ENCODE results near the gene EXOC7. TPM values are rescaled to one million over a fixed set of nuclear protein-coding genes. Genes with fewer than 3 reads are reported as not detected.

Gene EXOC7
- polyA plus RNA-seq, 4 donors: 47.3 to 88.0 (median 49.7) TPM

GRCh38 chr17:76125391-76125675 lies 21.7 kb upstream of the EXOC7 start:
- DNase-seq (no peak), FAIRE-seq (no peak)
- H3K27me3 ChIP-seq (ENCODE audit: control insufficient read depth in 3 of 3, insufficient read depth in 3 of 3, low read length in 3 of 3): no peaks in the 10 kb centered on the region
- H3K4me3 ChIP-seq (ENCODE audit: low read depth in 1 of 3, low read length in 3 of 3): no peak overlapping the region
- H3K27ac ChIP-seq (ENCODE audit: low read depth in 1 of 3, low read length in 2 of 3): no peak overlapping the region
- 81 to 90% (median 85%) methylated on average over 5 of the region's 5 CpGs for WGBS, 3 donors
- H3K4me1 ChIP-seq (ENCODE audit: control insufficient read depth in 3 of 3, insufficient read depth in 2 of 3, low read depth in 1 of 3, low read length in 2 of 3): peaks cover 0 to 4% (median 0%) of the 10 kb centered on the region in 3 donors
- H3K9me3 ChIP-seq (ENCODE audit: control insufficient read depth in 2 of 2, insufficient read depth in 1 of 2, low read depth in 1 of 2, low read length in 1 of 2): no peaks in the 10 kb centered on the region
- H3K36me3 ChIP-seq (ENCODE audit: control insufficient read depth in 3 of 3, insufficient read depth in 2 of 3, low read depth in 1 of 3, low read length in 3 of 3): peaks cover 0 to 2% (median 0%) of the 10 kb centered on the region in 3 donors

DNA sequence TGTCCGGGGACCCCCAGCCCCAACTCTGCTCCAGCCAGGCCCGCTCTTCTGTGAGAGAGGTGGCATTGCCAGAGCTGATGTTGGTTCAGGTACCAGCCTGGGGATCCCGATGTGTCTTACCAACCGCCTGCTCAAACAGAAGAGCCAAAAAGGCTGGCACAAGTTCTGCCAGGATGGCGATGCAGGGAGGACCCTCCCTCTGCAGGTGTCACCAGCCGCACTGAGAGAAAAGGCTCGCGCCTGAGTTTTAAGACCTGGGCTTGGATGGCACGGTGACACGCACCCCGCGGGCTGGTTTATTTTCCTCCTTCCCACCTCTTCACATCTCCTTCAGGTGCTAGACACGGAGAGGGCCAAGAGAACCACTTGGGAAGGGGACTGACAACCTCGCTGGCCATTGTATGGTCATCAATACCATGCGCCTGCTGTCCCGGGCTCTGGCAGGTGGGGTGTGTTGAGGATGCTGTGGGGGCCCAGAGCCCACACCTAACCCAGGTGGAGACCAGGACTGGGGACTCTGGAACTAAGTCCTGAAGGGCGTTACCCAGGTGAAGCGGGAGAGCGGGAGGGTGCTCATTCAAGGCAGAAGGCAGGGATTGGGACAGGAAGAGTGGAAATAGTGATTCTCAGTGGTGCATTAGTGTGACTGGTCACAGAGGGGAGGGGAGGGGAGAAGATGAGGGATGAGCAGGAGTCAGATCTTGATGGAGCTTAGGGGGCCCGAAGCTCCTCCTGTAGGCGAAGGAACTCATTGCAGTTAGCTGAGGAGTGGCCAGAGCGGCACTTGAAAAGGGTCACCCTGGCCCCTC lies 21.2 kb upstream of the EXOC7 start:
- WGBS, 3 donors: 84 to 89% (median 88%) methylated on average over 22 of the region's 22 CpGs

DNA sequence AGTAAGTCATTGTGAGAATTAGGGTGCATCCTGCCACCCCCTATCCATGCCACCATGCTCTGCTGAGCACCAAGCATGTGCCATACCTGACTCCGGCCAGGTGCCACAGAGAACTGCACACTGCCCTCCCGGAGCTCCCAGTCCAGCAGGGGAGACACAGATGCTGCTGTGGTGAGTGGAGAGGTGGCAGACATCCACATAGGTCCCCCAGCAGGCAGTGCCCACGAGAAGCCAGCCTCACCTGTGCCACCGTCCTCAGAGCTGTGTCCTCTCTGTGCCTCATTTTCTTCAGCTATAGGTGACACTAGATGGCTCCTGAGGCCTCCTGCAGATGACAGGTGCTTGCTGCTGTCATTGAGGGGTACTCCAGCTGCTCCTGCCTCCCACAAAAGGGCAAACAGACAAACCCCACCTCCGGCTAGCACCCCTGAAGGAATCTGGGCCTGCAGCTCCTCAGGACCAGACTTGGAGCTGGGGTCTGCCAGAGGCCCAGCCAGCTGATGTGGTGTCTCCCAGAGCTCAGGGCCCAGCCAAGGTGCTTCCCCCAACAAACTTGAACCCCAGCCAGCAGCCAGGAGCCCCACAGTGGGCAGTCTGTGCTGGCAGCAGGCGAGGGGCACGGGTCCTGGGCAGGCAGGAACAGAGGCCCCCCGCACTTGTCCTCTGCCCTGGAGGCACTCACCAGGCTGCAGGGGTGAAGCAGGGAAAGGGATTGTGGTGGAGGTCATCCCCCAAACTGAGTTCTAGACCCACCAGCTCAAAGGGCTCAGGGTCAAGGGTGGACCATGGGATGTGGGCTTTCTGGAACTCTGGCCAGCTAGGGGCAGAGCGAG lies 20.4 kb upstream of the EXOC7 start:
- FAIRE-seq (no peak), DNase-seq (no peak)
- 68 to 79% (median 69%) methylated on average over 8 to 9 of the region's 9 CpGs for WGBS, 3 donors
- Histone ChIP-seq H3K4me1 (ENCODE audit: control insufficient read depth in 3 of 3, insufficient read depth in 2 of 3, low read depth in 1 of 3, low read length in 2 of 3) (peaks cover 0 to 4% (median 0%) of the 10 kb centered on the region in 3 donors), H3K27me3 (ENCODE audit: control insufficient read depth in 3 of 3, insufficient read depth in 3 of 3, low read length in 3 of 3) (no peaks in the 10 kb centered on the region), H3K4me3 (ENCODE audit: low read depth in 1 of 3, low read length in 3 of 3) (no peak overlapping the region), H3K9me3 (ENCODE audit: control insufficient read depth in 2 of 2, insufficient read depth in 1 of 2, low read depth in 1 of 2, low read length in 1 of 2) (no peaks in the 10 kb centered on the region), H3K27ac (ENCODE audit: low read depth in 1 of 3, low read length in 2 of 3) (no peak overlapping the region), H3K36me3 (ENCODE audit: control insufficient read depth in 3 of 3, insufficient read depth in 2 of 3, low read depth in 1 of 3, low read length in 3 of 3) (peaks cover 0 to 2% (median 0%) of the 10 kb centered on the region in 3 donors)

More for the DNA sequence above, 21.2 kb upstream of the EXOC7 start:
- Histone ChIP-seq H3K4me3 (ENCODE audit: low read depth in 1 of 3, low read length in 3 of 3) (no peak overlapping the region), H3K27ac (ENCODE audit: low read depth in 1 of 3, low read length in 2 of 3) (no peak overlapping the region), H3K36me3 (ENCODE audit: control insufficient read depth in 3 of 3, insufficient read depth in 2 of 3, low read depth in 1 of 3, low read length in 3 of 3) (peaks cover 0 to 2% (median 0%) of the 10 kb centered on the region in 3 donors), H3K9me3 (ENCODE audit: control insufficient read depth in 2 of 2, insufficient read depth in 1 of 2, low read depth in 1 of 2, low read length in 1 of 2) (no peaks in the 10 kb centered on the region), H3K27me3 (ENCODE audit: control insufficient read depth in 3 of 3, insufficient read depth in 3 of 3, low read length in 3 of 3) (no peaks in the 10 kb centered on the region), H3K4me1 (ENCODE audit: control insufficient read depth in 3 of 3, insufficient read depth in 2 of 3, low read depth in 1 of 3, low read length in 2 of 3) (peaks cover 0 to 4% (median 0%) of the 10 kb centered on the region in 3 donors)
- DNase-seq: no peak
- no peak for FAIRE-seq

DNA sequence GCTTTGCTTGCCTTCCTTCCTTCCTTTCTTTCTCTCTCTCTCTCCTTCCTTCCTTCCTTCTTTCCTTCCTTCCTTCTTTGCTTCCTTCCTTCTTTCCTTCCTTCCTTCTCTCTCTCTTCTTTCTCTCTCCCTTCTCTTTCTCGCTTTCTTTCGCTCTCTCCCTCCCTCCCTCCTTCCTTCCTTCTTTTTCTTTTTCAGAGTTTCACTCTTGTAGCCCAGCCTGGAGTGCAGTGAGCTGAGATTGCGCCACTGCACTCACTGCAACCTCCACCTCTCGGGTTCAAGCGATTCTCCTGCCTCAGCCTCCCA lies 19.6 kb upstream of the EXOC7 start:
- H3K27ac ChIP-seq (ENCODE audit: low read depth in 1 of 3, low read length in 2 of 3): no peak overlapping the region
- FAIRE-seq: no peak
- WGBS, 3 donors: 80 to 90% (median 82%) methylated on average over 5 of the region's 5 CpGs

DNA sequence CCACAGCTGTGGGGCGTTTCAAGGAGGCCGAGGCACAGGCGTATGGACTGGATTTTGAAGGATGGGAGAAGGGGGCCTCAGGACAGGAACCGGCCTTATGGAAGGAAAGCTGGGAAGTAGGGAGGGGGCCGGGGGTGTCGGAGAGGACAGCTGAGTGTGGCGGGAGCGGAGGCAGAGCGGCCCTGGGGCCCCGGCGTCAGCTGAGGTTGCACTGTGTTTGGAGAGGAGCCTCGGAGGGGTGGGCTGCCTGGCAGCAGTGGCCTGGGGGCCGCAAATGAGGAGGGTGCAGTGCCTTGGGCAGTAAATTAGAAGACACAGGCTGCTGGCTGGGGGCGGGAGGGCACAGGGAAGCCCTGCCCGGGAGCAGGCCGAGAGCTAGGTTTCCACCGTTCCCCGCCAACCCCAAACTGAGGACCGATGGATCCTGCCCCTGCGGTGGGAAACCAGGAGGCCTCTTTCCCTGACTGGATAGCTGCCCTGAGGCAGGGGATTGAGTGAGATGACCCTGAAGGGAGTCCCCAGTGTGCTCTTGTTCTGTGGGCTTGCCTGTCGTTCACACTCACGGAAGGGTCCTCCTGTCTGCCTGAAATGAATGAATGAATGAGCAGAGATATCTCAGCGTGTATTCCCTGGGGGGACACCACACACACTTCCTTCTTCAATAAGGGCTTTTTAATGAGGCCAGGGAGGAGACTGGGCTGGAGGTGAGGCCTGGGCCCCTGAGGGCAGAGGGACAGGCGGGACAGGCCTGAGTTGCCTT lies 19.0 kb upstream of the EXOC7 start:
- WGBS, 3 donors: 88 to 94% (median 89%) methylated on average over 20 to 24 of the region's 24 CpGs
- FAIRE-seq: no peak
- H3K27me3 ChIP-seq (ENCODE audit: control insufficient read depth in 3 of 3, insufficient read depth in 3 of 3, low read length in 3 of 3): no peaks in the 10 kb centered on the region
- H3K4me3 ChIP-seq (ENCODE audit: low read depth in 1 of 3, low read length in 3 of 3): no peak overlapping the region
- no peak for DNase-seq
- H3K4me1 ChIP-seq (ENCODE audit: control insufficient read depth in 3 of 3, insufficient read depth in 2 of 3, low read depth in 1 of 3, low read length in 2 of 3): peaks cover 0 to 4% (median 0%) of the 10 kb centered on the region in 3 donors
- H3K9me3 ChIP-seq (ENCODE audit: control insufficient read depth in 2 of 2, insufficient read depth in 1 of 2, low read depth in 1 of 2, low read length in 1 of 2): no peaks in the 10 kb centered on the region
- no peak overlapping the region for H3K27ac ChIP-seq (ENCODE audit: low read depth in 1 of 3, low read length in 2 of 3)
- peaks cover 0 to 2% (median 0%) of the 10 kb centered on the region in 3 donors for H3K36me3 ChIP-seq (ENCODE audit: control insufficient read depth in 3 of 3, insufficient read depth in 2 of 3, low read depth in 1 of 3, low read length in 3 of 3)

More for the DNA sequence above, 19.6 kb upstream of the EXOC7 start:
- H3K4me3 ChIP-seq (ENCODE audit: low read depth in 1 of 3, low read length in 3 of 3): no peak overlapping the region
- no peaks in the 10 kb centered on the region for H3K9me3 ChIP-seq (ENCODE audit: control insufficient read depth in 2 of 2, insufficient read depth in 1 of 2, low read depth in 1 of 2, low read length in 1 of 2)
- H3K36me3 ChIP-seq (ENCODE audit: control insufficient read depth in 3 of 3, insufficient read depth in 2 of 3, low read depth in 1 of 3, low read length in 3 of 3): peaks cover 0 to 2% (median 0%) of the 10 kb centered on the region in 3 donors
- peaks cover 0 to 4% (median 0%) of the 10 kb centered on the region in 3 donors for H3K4me1 ChIP-seq (ENCODE audit: control insufficient read depth in 3 of 3, insufficient read depth in 2 of 3, low read depth in 1 of 3, low read length in 2 of 3)
- no peak for DNase-seq
- H3K27me3 ChIP-seq (ENCODE audit: control insufficient read depth in 3 of 3, insufficient read depth in 3 of 3, low read length in 3 of 3): no peaks in the 10 kb centered on the region

- Histone ChIP-seq H3K27me3 (ENCODE audit: control insufficient read depth in 3 of 3, insufficient read depth in 3 of 3, low read length in 3 of 3) (no peaks in the 10 kb centered on the region), H3K9me3 (ENCODE audit: control insufficient read depth in 2 of 2, insufficient read depth in 1 of 2, low read depth in 1 of 2, low read length in 1 of 2) (no peaks in the 10 kb centered on the region), H3K4me3 (ENCODE audit: low read depth in 1 of 3, low read length in 3 of 3) (peak overlapping the region in 2 of 3 donors; percentile 26 to 37), H3K36me3 (ENCODE audit: control insufficient read depth in 3 of 3, insufficient read depth in 2 of 3, low read depth in 1 of 3, low read length in 3 of 3) (peaks cover 0 to 2% (median 0%) of the 10 kb centered on the region in 3 donors), H3K4me1 (ENCODE audit: control insufficient read depth in 3 of 3, insufficient read depth in 2 of 3, low read depth in 1 of 3, low read length in 2 of 3) (peaks cover 0 to 4% (median 0%) of the 10 kb centered on the region in 3 donors), H3K27ac (ENCODE audit: low read depth in 1 of 3, low read length in 2 of 3) (no peak overlapping the region)
- WGBS, 3 donors: 36 to 57% (median 51%) methylated on average over 28 to 42 of the region's 42 CpGs
- no peak for DNase-seq
- no peak for FAIRE-seq
These were observed 18.4 kb upstream of the EXOC7 start for GRCh38 chr17:76121932-76122430.

GRCh38 chr17:76120658-76121008 lies 17.0 kb upstream of the EXOC7 start:
- H3K27ac ChIP-seq (ENCODE audit: low read depth in 1 of 3, low read length in 2 of 3): no peak overlapping the region
- peaks cover 0 to 2% (median 0%) of the 10 kb centered on the region in 3 donors for H3K36me3 ChIP-seq (ENCODE audit: control insufficient read depth in 3 of 3, insufficient read depth in 2 of 3, low read depth in 1 of 3, low read length in 3 of 3)
- FAIRE-seq (no peak), DNase-seq (no peak)
- 78 to 87% (median 81%) methylated on average over 5 of the region's 5 CpGs for WGBS, 3 donors
- no peaks in the 10 kb centered on the region for H3K27me3 ChIP-seq (ENCODE audit: control insufficient read depth in 3 of 3, insufficient read depth in 3 of 3, low read length in 3 of 3)
- H3K9me3 ChIP-seq (ENCODE audit: control insufficient read depth in 2 of 2, insufficient read depth in 1 of 2, low read depth in 1 of 2, low read length in 1 of 2): no peaks in the 10 kb centered on the region
- no peak overlapping the region for H3K4me3 ChIP-seq (ENCODE audit: low read depth in 1 of 3, low read length in 3 of 3)
- H3K4me1 ChIP-seq (ENCODE audit: control insufficient read depth in 3 of 3, insufficient read depth in 2 of 3, low read depth in 1 of 3, low read length in 2 of 3): peaks cover 0 to 4% (median 0%) of the 10 kb centered on the region in 3 donors

Measured in small intestine (tissue), 7 donors.